ENCODE results near the gene FAM120A. TPM values are rescaled to one million over a fixed set of nuclear protein-coding genes. Genes with fewer than 3 reads are reported as not detected.

FAM120A gene
- total RNA-seq, 1 donor from 2014 or later, result 107 TPM

DNA sequence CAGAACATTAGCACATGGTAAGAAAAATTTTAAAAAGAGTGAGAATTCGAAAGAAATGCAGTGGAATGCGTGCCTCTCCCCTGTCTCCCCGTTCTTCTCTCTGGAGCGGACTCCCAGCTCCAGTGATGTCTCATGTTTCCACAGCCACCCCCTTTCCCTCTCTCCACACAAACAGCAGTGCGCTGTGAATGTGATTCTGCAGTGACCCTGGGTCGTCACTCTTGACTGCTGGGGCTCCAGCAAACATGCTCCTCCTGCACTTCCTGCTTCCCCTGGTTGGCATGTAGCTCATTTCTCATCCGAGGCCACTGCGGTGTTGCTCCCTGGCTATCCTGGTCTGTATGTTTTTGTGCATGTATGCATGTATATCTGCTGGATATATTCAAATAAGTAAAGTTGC is 138.2 kb downstream of the FAM120A start:
- H3K4me3 Mint-ChIP-seq, result no peak overlapping the region
- no peaks in the 10 kb centered on the region for H3K36me3 Mint-ChIP-seq (ENCODE audit: low read depth)
- ATAC-seq (ENCODE audit: low read depth) (no peak), DNase-seq (no peak)
- ChIA-PET POLR2A (no interaction called here), CTCF (no interaction called here)
- TF ChIP-seq, protein P1, sequence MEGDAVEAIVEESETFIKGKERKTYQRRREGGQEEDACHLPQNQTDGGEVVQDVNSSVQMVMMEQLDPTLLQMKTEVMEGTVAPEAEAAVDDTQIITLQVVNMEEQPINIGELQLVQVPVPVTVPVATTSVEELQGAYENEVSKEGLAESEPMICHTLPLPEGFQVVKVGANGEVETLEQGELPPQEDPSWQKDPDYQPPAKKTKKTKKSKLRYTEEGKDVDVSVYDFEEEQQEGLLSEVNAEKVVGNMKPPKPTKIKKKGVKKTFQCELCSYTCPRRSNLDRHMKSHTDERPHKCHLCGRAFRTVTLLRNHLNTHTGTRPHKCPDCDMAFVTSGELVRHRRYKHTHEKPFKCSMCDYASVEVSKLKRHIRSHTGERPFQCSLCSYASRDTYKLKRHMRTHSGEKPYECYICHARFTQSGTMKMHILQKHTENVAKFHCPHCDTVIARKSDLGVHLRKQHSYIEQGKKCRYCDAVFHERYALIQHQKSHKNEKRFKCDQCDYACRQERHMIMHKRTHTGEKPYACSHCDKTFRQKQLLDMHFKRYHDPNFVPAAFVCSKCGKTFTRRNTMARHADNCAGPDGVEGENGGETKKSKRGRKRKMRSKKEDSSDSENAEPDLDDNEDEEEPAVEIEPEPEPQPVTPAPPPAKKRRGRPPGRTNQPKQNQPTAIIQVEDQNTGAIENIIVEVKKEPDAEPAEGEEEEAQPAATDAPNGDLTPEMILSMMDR (IDR thresholded peaks at IDR 0.05), result no peak
- H3K27ac Mint-ChIP-seq, result peak overlapping the region; percentile 30
- intact Hi-C loops (cut with micrococcal nuclease), result no loop called here
- H3K4me1 Mint-ChIP-seq, result peaks cover 33% of the 10 kb centered on the region
- no peaks in the 10 kb centered on the region for H3K9me3 Mint-ChIP-seq
- H3K27me3 Mint-ChIP-seq, result no peaks in the 10 kb centered on the region

DNA sequence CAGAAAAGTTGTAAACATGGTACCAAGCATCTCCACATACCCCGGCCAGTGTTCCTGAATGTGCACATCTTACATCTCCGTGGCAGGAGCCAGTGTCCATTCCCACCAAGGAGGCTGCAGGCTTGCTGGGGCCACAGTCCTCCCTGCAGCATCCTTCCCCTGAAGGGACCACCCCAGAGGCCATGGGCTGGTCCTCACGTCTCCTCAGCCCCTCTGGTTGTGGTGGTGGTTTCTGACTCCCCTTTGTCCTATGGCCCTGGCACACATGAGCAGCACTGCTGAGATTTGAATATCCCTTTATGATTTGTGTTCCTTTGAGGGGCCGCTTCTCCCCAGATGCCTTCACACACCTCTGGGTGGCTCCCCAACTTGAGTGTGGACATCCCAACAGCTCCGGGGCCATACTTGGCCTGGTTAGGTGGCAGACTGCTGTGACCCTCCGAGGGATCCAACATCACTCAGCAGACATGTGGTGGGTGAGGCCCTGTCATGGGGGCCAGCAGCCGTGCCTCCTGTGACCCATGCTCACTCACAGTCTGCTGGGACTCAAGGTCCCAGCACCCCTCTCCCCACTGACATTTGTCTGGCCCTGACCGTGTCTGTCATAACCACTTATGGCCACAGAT is 139.2 kb downstream of the FAM120A start:
- ATAC-seq (ENCODE audit: low read depth) (no peak), DNase-seq (no peak)
- CTCF ChIA-PET, result no interaction called here
- Mint-ChIP-seq H3K27ac (no peak overlapping the region), H3K36me3 (ENCODE audit: low read depth) (no peaks in the 10 kb centered on the region), H3K4me1 (peaks cover 37% of the 10 kb centered on the region), H3K9me3 (no peaks in the 10 kb centered on the region), H3K27me3 (no peaks in the 10 kb centered on the region), H3K4me3 (no peak overlapping the region)
- TF ChIP-seq, protein P1 (IDR thresholded peaks at IDR 0.05), result no peak
- intact Hi-C loops (cut with micrococcal nuclease), result no loop called here
- POLR2A ChIA-PET, result no interaction called here

DNA sequence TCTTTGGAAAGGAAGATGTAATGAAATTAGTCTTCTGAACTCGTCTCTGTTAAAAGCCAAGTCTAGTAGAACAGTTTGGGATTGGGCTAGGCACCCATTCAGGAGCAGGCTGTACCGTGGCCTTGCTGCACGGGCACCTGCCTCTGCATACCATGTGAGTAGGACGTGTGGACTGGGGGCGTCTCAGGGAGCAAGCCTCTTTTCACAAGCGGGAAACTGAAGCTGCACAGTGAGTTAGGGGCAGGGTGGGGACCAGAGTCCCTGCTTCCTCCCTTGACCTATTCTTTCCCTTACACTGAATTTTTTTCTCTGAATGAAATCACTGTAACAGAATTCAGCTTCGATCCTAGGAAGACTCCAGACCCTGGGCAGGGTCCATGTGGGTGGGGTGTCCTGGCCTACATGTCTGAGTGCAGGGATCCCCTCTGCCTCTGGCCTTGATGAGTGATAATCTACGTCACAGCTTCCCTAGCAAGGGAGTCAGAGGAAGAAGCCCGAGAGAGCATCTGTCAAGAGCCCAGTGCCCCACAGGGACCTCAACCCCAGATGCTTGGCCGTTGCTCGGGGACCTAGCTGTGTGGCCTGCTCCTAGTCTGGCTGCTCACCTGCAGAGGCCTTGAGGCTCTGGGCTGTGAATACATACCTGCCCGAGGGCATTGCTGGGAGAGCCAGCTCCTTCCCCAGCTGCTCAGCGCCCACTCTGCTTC is 140.0 kb downstream of the FAM120A start:
- DNase-seq (no peak), ATAC-seq (ENCODE audit: low read depth) (no peak)
- POLR2A ChIA-PET, result no interaction called here
- Mint-ChIP-seq H3K4me1 (peaks cover 45% of the 10 kb centered on the region), H3K9me3 (no peaks in the 10 kb centered on the region), H3K27ac (no peak overlapping the region), H3K4me3 (no peak overlapping the region), H3K27me3 (no peaks in the 10 kb centered on the region), H3K36me3 (ENCODE audit: low read depth) (no peaks in the 10 kb centered on the region)
- intact Hi-C loops (cut with micrococcal nuclease), result no loop called here
- TF ChIP-seq, protein P1 (IDR thresholded peaks at IDR 0.05), result no peak
- CTCF ChIA-PET, result no interaction called here

DNA sequence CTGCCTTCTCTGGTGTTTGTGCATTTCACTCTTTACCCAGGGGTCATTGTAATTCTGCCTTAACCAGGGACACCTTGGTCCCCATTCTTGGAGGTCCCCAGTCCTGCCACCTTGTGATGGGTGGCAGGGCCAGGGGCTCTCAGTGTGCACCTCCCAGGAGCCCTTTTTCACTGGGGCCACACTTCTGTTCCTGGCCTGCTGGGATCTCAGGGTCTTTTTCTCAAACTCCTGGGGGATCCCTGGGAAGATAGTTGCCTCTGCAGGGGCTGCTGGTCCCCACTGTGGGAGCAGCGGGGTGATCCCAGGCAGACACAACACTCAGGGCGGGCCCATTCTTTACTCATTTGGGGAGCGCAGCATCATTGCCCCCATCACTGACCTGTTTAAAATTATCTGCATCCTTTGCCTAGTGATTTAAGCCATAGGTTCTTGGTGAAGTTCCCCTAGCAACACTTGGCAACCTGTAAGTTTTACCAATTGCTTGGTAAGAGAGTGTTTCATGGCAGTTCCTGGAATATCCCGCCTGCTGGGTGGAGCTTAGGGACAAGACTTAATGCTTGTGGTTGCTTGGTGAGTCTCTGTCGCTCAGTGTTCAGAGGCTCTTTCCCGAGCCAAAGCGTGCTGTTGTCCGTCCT is 140.6 kb downstream of the FAM120A start:
- Mint-ChIP-seq H3K36me3 (ENCODE audit: low read depth) (no peaks in the 10 kb centered on the region), H3K27me3 (no peaks in the 10 kb centered on the region), H3K4me1 (peaks cover 45% of the 10 kb centered on the region), H3K27ac (no peak overlapping the region), H3K9me3 (no peaks in the 10 kb centered on the region), H3K4me3 (no peak overlapping the region)
- DNase-seq (no peak), ATAC-seq (ENCODE audit: low read depth) (no peak)
- intact Hi-C loops (cut with micrococcal nuclease), result no loop called here
- TF ChIP-seq, protein P1 (IDR thresholded peaks at IDR 0.05), result no peak
- POLR2A ChIA-PET, result no interaction called here
- CTCF ChIA-PET, result no interaction called here

DNA sequence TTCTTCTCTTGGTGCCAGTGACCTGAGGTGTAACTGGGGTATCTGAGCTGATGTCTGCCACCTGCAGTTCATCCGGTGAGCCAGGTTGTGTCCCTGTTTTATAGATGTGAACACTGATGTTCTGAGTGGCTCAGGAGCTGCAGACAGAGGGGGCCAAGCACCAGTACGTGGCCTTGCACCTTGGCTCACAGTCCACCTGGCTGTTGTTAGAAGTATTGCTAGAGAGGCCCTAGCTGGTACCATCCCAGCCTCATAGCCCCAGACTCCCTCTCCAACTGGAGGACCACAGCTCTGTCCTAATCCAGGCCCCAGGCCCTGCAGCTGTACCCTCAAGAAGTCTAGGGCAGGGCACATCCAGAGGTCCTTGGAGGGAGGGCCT is 141.1 kb downstream of the FAM120A start:
- ATAC-seq (ENCODE audit: low read depth) (no peak), DNase-seq (no peak)
- no peaks in the 10 kb centered on the region for H3K27me3 Mint-ChIP-seq
- H3K4me1 Mint-ChIP-seq, result peaks cover 50% of the 10 kb centered on the region
- TF ChIP-seq, protein P1 (IDR thresholded peaks at IDR 0.05), result no peak
- ChIA-PET POLR2A (no interaction called here), CTCF (no interaction called here)
- H3K36me3 Mint-ChIP-seq (ENCODE audit: low read depth), result no peaks in the 10 kb centered on the region
- H3K27ac Mint-ChIP-seq, result no peak overlapping the region
- no peaks in the 10 kb centered on the region for H3K9me3 Mint-ChIP-seq
- H3K4me3 Mint-ChIP-seq, result no peak overlapping the region
- intact Hi-C loops (cut with micrococcal nuclease), result no loop called here
